Omental fat pad (tissue), 4 donors: ENCODE data around the gene PDE4A. TPM values are rescaled to one million over a fixed set of nuclear protein-coding genes. Genes with fewer than 3 reads are reported as not detected.
"Not testable (repeated sequence)": the region's sequence is repeated elsewhere in the genome, so short reads cannot be mapped to it uniquely, and the experiment has no call there.

ENCODE experiments used
- ATAC-seq: fragments of 150-250 bp; one replicate; pipeline ENCODE4 v1.9.1; 2016; ENCODE audit warnings: mild to moderate bottlenecking, moderate library complexity; ENCODE audit not compliant: low FRiP score
- DNase-seq: peaks from one replicate; pipeline ENCODE4 v3.0.0-alpha.2; 2019; ENCODE audit warnings: low spot score
- total RNA-seq, 4 donors: library from RNA; depleted of rRNA; stranded (reverse); fragments of >200 nt; gene quantifications; one replicate each; pipeline ENCODE4 v1.1.0, GENCODE V29; 2016
- TF ChIP-seq, protein P1 (sequence below), 3 donors: fragments of 450-650 bp; IDR thresholded peaks; one replicate each; pipeline ENCODE4 v1.5.1; 2016 to 2017; ENCODE audit warnings: antibody characterized with exemption in 3 of 3, mild to moderate bottlenecking in 3 of 3, moderate library complexity in 2 of 3

PDE4A gene
- total RNA-seq, 4 donors from 2014 or later: 9.8 to 30.3 (median 16.2) TPM

DNA sequence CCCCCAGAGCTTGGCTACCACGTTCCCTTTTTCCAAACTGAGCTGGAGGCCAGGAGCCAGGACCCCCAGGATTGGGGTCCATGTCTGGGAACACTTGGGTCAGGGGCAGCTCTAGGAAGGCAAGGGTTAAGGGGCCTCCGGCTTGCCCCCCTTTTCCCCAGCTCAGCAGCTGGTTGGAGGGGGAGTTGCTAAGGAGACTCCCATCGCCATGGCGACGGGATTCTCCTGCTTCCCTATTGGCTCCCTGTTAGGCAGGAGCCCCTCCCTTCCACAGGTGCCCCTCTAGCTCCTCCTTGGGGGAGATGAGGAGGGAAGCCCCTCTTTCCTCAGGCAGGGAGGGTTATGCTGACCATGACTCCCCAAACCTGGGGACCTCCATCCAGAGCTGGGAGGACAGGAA is 33.9 kb downstream of the PDE4A start:
- TF ChIP-seq, protein P1, sequence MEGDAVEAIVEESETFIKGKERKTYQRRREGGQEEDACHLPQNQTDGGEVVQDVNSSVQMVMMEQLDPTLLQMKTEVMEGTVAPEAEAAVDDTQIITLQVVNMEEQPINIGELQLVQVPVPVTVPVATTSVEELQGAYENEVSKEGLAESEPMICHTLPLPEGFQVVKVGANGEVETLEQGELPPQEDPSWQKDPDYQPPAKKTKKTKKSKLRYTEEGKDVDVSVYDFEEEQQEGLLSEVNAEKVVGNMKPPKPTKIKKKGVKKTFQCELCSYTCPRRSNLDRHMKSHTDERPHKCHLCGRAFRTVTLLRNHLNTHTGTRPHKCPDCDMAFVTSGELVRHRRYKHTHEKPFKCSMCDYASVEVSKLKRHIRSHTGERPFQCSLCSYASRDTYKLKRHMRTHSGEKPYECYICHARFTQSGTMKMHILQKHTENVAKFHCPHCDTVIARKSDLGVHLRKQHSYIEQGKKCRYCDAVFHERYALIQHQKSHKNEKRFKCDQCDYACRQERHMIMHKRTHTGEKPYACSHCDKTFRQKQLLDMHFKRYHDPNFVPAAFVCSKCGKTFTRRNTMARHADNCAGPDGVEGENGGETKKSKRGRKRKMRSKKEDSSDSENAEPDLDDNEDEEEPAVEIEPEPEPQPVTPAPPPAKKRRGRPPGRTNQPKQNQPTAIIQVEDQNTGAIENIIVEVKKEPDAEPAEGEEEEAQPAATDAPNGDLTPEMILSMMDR (IDR thresholded peaks at IDR 0.05): no peak

DNA sequence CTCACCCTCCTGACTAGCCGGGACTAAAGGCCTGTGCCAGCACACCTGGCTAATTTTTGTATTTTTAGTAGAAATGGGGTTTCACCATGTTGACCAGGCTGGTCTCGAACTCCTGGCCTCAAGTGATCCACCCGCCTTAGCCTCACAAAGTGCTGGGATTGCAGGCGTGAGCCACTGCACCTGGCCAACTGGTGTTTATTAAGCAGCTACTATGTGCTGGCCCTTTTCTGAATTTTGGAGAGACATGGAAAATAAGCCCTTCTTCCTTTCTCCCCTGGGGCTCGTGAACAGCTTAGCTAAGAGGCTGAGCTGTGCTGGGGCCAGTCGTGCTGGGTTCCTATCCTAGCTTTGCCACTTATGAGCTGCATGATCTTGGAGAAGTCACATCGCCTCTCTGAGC is 38.4 kb downstream of the PDE4A start:
- not testable (repeated sequence) for ATAC-seq, DNase-seq

More for the DNA sequence above, 33.9 kb downstream of the PDE4A start:
- DNase-seq (no peak), ATAC-seq (no peak)

DNA sequence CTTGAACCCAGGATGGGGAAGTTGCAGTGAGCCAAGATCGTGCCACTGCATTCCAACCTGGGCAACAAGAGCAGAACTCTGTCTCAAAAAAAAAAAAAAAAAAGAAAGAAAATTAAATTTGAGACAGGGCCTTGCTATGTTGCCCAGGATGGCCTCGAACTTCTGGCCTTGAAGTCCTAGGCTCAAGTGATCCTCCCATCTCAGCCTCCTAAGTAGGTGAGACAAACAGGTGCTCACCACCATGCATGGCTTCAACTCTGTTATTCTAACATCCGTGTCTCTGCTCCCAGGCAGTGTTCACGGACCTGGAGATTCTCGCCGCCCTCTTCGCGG is 40.3 kb downstream of the PDE4A start:
- TF ChIP-seq, protein P1 (IDR thresholded peaks at IDR 0.05): no peak
- no peak for ATAC-seq

DNA sequence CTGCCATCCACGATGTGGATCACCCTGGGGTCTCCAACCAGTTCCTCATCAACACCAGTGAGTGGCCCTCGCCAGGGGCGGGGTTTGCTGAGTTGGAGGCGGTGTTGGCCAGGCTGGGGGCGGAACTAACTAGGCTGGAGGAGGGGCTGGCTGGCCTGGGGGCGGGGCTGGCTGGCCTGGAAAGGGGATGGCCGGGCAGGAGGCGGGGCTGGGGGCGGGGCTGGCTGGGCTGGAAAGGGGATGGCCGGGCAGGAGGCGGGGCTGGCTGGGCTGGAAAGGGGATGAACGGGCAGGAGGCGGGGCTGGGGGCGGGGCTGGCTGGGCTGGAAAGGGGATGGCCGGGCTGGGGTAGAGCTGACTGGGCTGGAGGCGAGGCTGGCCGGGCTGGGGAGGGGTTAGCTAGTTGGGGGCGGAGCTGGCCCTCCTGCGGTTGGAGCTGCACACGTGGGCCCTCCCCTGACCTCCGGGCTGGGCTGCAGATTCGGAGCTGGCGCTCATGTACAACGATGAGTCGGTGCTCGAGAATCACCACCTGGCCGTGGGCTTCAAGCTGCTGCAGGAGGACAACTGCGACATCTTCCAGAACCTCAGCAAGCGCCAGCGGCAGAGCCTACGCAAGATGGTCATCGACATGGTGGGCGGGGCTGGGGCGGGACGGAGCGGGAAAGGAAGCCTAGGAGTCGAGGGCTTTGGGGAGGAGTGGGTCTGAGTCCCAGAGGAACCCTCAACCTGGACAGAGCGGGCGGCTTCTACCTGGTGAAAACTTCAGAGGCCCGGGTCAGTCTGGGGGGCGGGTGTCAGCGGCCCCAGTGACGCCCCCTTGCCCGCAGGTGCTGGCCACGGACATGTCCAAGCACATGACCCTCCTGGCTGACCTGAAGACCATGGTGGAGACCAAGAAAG is 41.0 kb downstream of the PDE4A start:
- ATAC-seq: peak; percentile 97

More for the DNA sequence above, 40.3 kb downstream of the PDE4A start:
- DNase-seq: no peak

DNA sequence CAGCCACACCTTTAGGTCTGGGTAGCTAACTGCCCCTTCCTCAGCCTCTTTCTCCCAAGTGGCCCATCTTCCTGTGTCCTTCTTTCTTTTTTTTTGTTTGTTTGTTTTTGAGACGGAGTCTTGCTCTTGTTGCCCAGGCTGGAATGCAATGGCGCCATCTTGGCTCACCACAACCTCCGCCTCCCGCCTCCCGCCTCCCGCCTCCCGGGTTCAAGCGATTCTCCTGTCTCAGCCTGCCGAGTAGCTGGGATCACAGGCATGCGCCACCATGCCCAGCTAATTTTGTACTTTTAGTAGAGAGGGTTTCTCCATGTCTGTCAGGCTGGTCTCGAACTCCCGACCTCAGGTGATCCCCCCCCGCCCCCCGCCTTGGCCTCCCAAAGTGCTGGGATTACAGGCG is 41.7 kb downstream of the PDE4A start:
- not testable (repeated sequence) for DNase-seq, ATAC-seq

More for the DNA sequence above, 41.0 kb downstream of the PDE4A start:
- TF ChIP-seq, protein P1 (IDR thresholded peaks at IDR 0.05): no peak
- peak; percentile 93 for DNase-seq

DNA sequence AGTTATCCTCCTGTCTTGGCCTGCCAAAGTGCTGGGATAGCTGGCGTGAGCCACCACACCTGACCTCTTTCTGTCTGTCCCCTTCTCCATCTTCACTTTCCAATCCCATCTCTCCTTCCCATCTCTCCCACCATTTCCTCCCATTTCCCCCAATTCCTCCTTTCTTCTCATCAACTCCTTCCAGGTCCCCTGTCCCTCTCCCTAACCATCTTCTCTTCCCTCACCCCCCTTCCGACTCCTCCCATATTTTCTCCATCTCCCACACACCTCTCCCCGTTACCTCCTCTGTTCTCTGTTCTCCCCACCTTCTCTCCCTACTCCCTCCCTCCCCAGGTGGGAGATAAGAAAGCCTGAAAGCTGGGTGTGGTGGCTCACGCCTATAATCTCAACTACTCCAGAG is 42.2 kb downstream of the PDE4A start:
- no peak for ATAC-seq
- no peak for DNase-seq
- TF ChIP-seq, protein P1 (IDR thresholded peaks at IDR 0.05): no peak

DNA sequence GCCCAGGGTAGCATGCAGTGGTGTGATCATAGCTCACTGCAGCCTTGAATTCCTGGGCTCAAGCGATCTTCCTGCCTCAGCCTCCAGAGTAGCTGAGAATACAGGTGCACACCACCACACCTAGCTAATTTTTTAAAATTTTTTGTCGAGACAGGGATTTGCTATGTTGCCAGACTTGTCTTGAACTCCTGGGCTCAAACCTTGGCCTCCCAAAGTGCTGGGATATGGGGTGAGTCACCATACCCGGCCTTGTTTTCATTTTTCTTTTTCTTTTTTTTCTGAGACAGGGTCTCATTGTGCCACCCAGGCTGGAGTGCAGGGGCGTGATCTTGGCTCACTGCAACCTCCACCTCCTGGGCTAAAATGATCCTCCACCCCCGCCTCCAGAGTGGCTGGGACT is 44.1 kb downstream of the PDE4A start:
- TF ChIP-seq, protein P1 (IDR thresholded peaks at IDR 0.05): no peak
- no peak for DNase-seq
- no peak for ATAC-seq

DNA sequence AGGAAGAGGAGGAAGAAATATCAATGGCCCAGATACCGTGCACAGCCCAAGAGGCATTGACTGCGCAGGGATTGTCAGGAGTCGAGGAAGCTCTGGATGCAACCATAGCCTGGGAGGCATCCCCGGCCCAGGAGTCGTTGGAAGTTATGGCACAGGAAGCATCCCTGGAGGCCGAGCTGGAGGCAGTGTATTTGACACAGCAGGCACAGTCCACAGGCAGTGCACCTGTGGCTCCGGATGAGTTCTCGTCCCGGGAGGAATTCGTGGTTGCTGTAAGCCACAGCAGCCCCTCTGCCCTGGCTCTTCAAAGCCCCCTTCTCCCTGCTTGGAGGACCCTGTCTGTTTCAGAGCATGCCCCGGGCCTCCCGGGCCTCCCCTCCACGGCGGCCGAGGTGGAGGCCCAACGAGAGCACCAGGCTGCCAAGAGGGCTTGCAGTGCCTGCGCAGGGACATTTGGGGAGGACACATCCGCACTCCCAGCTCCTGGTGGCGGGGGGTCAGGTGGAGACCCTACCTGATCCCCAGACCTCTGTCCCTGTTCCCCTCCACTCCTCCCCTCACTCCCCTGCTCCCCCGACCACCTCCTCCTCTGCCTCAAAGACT is 46.9 kb downstream of the PDE4A start:
- DNase-seq: no peak
- no peak for ATAC-seq
- TF ChIP-seq, protein P1 (IDR thresholded peaks at IDR 0.05): no peak
